HG03565 (cell line): Measurements from ENCODE around the gene ENPP7.

Experiments
- ATAC-seq: cut with Tn5 transposase; IDR thresholded peaks from one replicate; pipeline ENCODE4 v1.9.1; 2021; ENCODE audit warnings: mild to moderate bottlenecking, moderate library complexity; ENCODE audit not compliant: unreplicated experiment

ENPP7 gene

GRCh38 chr17:79702550-79703236 lies 28.1 kb upstream of the ENPP7 start:
- no peak for ATAC-seq

DNA sequence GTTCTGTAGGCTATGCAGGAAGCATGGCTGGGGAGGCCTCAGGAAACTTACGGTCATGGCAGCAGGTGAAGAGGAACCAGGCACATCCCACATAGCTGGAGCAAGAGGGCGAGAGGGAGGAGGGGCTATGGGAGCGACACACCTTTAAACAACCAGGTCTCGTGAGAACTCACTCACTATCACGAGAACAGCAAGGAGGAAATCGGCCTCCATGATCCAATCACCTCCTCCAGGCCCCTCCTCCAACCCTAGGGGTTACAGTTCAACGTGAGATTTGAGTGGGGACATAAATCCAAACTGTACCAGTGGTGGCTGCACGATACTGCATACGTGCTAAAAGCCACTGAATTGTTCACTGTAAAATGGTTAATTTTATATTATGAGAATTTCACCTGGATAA lies 26.1 kb upstream of the ENPP7 start:
- ATAC-seq = no peak

GRCh38 chr17:79705674-79706073 lies 25.1 kb upstream of the ENPP7 start:
- no peak for ATAC-seq

DNA sequence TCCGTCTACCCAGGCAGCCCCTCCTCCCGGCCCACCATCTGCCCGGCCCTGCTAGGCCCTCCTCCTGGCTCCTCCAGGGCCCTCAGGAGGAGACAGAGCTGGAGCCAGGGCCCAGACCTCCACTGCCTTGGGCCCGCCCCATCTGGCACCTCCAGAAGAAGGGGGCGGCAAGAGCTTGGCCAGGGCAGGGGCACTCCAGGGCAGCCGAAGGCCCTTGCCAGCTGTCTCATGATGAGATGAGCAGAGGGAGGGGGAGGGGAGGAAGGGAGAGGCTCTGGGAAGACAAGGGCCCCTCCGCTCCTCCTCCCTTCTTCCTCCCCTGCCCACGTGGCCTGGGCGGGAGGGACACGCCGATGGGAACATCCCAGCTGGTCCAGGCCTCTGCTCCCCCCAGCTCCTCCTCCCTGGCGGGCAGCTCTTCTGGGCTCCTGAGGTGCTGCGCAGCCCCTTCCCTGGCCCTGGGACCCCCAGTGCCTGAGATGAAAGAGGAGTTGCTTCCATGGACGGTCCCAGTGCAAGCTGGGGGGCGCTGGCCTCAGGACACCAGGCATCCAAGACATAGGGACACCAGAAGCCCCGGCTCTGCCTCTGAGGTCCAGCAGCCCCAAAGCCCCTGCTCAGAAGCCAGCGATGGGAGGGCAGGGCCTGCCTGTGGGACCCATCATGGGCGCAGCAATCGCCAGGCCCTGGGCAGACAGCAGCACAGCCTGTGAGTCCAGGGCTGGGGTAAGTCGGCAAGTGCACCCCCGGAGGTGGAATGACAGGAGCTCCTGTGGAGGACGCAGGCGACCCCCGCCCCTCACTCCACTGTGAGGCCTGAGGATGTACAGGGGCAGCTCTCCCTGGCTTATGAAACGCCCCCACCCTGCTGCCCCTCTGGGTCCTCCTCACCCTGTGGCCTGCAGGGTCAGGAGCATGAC lies 23.6 kb upstream of the ENPP7 start:
- ATAC-seq = no peak

DNA sequence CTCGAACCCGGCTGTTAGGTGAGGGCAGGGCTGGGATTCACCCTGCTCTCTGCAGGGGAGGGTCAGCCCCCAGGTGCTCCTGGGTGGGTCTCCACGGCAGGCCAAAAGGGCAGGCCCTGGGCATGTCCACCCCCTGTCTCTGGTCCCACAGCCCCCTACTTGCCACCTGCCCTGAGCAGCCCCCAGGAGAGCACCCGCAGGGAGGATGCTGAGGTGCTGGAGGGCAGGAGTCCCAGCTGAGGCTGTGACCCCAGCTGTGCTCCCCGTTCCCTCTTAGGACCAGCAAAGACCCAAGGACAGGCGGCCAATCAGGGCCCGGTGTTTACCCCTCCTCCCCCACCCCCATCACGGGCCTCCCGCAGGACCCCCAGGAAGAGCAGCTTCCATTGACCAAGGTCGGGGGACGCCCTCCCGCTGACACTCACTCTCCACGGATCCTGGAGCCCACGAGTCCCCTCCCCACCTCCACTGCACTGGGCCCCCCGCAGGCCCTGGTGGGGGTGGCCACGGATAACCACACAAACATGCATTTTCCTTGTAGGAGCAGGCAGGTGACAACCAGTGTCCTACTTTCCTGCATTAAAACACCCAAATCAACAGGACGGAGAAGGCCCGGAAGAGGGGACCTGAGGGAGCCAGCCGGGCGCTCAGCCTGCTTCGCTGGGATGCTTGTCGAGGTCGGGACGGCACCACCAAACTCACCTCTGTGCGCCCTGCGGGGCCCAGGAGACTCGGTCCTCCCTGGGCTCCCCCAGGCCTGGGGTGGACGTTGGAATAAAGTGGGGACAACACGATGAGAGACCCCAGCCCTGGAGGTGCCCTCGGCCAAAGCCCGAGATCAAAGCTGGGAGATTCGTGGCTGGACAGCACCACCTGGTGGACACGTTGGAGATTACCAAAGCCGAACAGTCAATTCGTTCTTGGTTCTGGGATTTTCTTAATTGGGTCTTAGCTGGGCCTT lies 22.5 kb upstream of the ENPP7 start:
- no peak for ATAC-seq

DNA sequence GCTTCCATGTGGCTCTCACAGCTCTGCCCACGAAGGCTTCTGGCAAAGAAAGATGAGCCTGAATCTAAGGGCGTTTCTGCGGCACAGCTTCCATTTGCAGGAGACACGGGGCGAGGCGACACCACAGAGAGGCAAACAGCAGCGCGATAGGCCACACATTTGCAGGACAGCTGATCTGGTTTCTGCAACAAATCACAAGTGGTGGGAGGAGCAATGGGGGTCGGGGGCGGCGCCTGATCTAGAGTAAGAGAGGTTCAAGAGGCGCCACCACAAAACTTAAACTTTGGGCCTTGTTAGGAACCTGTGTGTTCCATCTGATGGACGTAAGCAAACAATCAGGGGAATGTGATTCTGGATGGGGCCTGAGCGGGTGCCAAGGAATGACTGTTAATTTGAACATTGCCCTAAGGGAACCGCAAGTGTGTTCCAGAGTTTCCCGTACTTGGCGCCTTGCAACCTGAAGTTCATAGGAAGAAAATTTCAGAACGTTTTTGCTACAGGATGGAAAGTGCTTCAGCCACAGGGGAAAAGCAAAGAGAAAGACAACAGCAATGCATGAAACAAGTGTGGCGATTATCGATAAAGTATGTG lies 18.9 kb upstream of the ENPP7 start:
- no peak for ATAC-seq

- no peak for ATAC-seq
Measured at GRCh38 chr17:79713391-79713790, 17.4 kb upstream of the ENPP7 start.

DNA sequence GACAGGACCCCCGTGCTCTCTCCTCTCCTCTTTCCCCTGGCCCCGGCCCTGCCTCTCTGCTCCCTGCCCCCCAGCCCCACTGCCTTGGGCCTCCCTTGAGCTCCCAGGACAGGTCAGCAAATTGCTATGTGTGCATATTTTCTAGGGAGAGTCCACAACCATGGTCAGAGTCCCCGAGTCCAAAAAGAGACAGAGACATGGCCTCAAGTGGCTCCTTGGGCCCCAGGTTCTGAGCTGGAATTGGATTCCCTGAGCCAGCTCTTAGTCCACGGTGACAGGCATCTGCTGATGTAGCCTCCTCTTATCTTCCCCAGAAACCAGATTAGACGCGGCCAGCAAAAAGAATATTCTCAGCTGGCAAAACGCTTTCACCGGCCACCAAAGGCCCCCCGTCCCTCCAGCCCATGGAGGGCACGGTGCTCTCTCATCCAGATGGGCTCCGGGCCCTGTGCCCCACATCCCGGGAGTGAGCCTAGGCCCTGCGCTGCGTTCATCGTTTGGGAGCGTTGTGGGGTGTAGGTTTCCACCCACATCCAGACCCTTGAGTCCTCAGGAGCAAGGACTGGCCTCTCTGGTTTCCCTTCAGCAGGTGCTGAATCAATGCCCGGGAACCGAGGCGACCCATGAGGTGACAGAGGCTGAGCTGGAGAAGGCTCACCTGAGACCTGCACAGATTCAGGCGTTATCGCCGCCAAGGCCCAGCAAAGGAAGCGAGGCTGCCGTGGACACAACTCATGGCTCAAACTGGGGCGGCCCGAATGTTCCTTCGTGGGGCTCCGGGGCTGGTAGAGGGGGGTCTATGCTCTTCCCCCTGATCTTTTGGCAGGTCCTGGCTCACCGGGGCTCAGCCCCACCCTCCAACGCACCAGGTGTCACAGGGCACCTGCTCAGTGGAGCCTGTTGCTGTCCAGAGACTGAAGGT lies 16.3 kb upstream of the ENPP7 start:
- no peak for ATAC-seq

GRCh38 chr17:79715098-79715942 lies 15.4 kb upstream of the ENPP7 start:
- ATAC-seq = no peak

- ATAC-seq = no peak
Measured at GRCh38 chr17:79715943-79716797, 14.6 kb upstream of the ENPP7 start.

GRCh38 chr17:79720705-79721292 lies 9.9 kb upstream of the ENPP7 start:
- no peak for ATAC-seq

GRCh38 chr17:79721993-79722671 lies 8.6 kb upstream of the ENPP7 start:
- no peak for ATAC-seq

DNA sequence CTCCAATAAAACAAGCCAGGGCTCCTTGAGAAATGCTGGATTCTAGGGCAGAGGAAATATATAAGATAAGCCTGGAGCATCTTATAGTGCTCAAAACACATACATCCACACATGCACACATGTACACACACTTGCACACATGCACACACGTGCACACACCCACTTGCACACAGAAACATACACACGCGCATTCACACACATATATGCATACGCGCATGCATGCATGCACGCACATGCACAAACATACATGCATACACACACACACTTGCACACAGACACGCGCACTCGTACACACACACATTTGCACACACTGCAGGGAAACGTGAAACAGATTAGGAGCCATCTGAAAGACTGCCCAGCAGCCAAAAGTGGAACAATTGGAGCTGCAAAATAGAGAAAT lies 8.0 kb upstream of the ENPP7 start:
- no peak for ATAC-seq

DNA sequence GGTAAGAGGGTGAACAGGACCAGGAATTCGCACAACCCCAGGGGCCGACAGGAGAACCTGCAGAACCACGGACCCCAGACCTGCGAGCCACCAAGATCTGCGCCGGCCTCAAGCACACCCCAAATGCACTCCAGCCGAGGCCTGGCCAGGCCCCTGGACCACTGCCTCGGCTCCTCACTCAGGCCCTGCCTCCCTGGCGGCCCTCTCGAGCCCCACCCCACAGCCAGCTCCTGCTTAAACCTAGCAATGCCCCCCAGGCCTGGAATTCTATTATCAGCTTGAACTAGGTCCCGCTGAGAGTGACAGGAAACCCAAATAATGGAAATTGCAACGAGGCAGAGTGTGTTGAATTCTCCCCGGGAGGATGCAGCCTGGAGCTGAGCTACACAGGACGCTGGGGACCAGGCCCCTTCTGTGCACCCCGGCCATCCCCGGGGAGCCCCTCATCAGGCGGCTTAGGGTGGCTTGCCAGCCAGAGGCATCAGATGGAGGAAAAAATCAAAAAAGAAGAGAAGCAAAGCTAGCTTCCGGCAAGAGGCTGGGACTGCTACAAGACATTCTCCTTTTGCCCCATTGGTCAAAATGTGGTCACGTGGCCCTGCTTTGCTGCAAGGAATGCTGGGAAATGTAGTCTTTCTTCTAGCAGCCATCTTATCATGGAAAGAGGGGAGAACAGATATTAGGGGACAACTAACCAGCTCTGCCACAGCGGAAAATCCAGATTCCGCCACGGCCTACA lies 2.4 kb upstream of the ENPP7 start:
- ATAC-seq = peak; percentile 56

DNA sequence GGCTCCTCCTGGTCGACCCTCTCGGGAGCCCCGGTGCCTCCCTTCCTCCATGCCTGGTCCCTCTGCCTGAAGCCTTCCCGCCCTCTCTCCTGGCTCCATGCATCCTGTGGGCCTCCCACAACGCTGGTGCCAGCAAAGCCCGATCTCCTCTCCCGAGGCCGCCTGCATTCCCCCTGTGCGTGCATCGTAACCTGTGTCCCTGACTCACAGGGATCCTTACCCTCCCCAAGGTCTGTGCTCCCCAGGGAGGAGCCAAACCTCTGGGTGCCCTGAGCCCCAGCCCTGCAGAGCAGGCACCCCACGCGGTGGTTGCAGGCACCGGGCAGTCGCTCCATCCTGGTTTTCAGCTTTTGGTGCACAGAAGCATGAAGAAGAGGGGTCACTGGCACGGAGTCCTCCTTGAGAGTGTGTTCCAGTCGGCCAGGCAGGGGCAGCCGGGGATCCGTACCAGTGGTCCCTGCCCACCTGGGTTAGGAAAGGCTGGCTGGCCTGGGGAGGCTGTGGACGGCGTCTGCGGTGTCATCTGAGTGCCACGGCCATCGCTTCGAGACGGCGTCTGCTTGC lies 1.8 kb upstream of the ENPP7 start:
- ATAC-seq = no peak

GRCh38 chr17:79729761-79730160 lies 982 bp upstream of the ENPP7 start:
- ATAC-seq = no peak
